ENCODE measurements around the gene ACOT8. TPM values are rescaled to one million over a fixed set of nuclear protein-coding genes. Genes with fewer than 3 reads are reported as not detected.
A peak's percentile ranks its signal among the peaks of the same experiment; 100 is the strongest.

Gene ACOT8
- total RNA-seq, 1 donor from 2014 or later, result 50.6 TPM

- Histone ChIP-seq H3K27ac (peak within 1 kb of the TSS; percentile 91), H3K4me1 (peaks cover 51% of the 10 kb centered on the region), H3K27me3 (no peaks in the 10 kb centered on the region), H3K36me3 (no peaks in the 10 kb centered on the region), H3K9me3 (no peaks in the 10 kb centered on the region), H3K4me3 (no peak within 1 kb of the TSS)
- no peak for DNase-seq (ENCODE audit: extremely low spot score in 2 of 2)
- intact Hi-C loops (cut with DNase I), result no loop called here
- no peak for TF ChIP-seq CTCF (IDR thresholded peaks at IDR 0.05)
- no peak for TF ChIP-seq POLR2A (IDR thresholded peaks at IDR 0.05)
- TF ChIP-seq POLR2AphosphoS5 (IDR thresholded peaks at IDR 0.05; ENCODE audit: insufficient read depth in 1 of 2, low read depth in 1 of 2), result no peak
Measured at GRCh38 chr20:45827030-45827652, 30.1 kb downstream of the ACOT8 start, which contains the start of gene TNNC2. TSS of gene TNNC2 (minus strand) at chr20:45827312. CDS start at chr20:45827248, 64 bp downstream.

GRCh38 chr20:45826381-45827019, 30.7 kb downstream of the ACOT8 start:
- intact Hi-C loops (cut with DNase I), result no loop called here

GRCh38 chr20:45823949-45824835, 33.0 kb downstream of the ACOT8 start:
- peak overlapping the region; percentile 54 for H3K27ac ChIP-seq
- H3K4me3 ChIP-seq, result peak overlapping the region; percentile 10 to 26
- TF ChIP-seq CTCF (IDR thresholded peaks at IDR 0.05) (peak in 1 of 3 experiments; percentile 5), POLR2A (IDR thresholded peaks at IDR 0.05) (no peak)
- H3K36me3 ChIP-seq, result no peaks in the 10 kb centered on the region
- H3K4me1 ChIP-seq, result peaks cover 47% of the 10 kb centered on the region
- intact Hi-C loops (cut with DNase I), result no loop called here
- DNase-seq (ENCODE audit: extremely low spot score in 2 of 2), result no peak
- no peaks in the 10 kb centered on the region for H3K27me3 ChIP-seq
- H3K9me3 ChIP-seq, result no peaks in the 10 kb centered on the region

More at GRCh38 chr20:45826381-45827019, 30.7 kb downstream of the ACOT8 start:
- H3K36me3 ChIP-seq, result no peaks in the 10 kb centered on the region
- no peaks in the 10 kb centered on the region for H3K27me3 ChIP-seq
- DNase-seq (ENCODE audit: extremely low spot score in 2 of 2), result no peak
- H3K4me1 ChIP-seq, result peaks cover 47% of the 10 kb centered on the region
- H3K9me3 ChIP-seq, result no peaks in the 10 kb centered on the region
- no peak for TF ChIP-seq POLR2AphosphoS5 (IDR thresholded peaks at IDR 0.05; ENCODE audit: insufficient read depth in 1 of 2, low read depth in 1 of 2)
- TF ChIP-seq CTCF (IDR thresholded peaks at IDR 0.05), result no peak
- TF ChIP-seq POLR2A (IDR thresholded peaks at IDR 0.05), result no peak
- no peak overlapping the region for H3K4me3 ChIP-seq
- H3K27ac ChIP-seq, result peak overlapping the region; percentile 91

GRCh38 chr20:45822857-45823256, 34.3 kb downstream of the ACOT8 start:
- DNase-seq (ENCODE audit: extremely low spot score in 2 of 2), result no peak
- peaks cover 40% of the 10 kb centered on the region for H3K4me1 ChIP-seq
- intact Hi-C loops (cut with DNase I), result no loop called here
- no peaks in the 10 kb centered on the region for H3K27me3 ChIP-seq
- peak overlapping the region; percentile 20 to 25 for H3K4me3 ChIP-seq
- no peaks in the 10 kb centered on the region for H3K36me3 ChIP-seq
- H3K9me3 ChIP-seq, result no peaks in the 10 kb centered on the region
- TF ChIP-seq POLR2AphosphoS5 (IDR thresholded peaks at IDR 0.05; ENCODE audit: insufficient read depth in 1 of 2, low read depth in 1 of 2), result no peak
- TF ChIP-seq POLR2A (IDR thresholded peaks at IDR 0.05), result no peak
- no peak for TF ChIP-seq CTCF (IDR thresholded peaks at IDR 0.05)
- H3K27ac ChIP-seq, result peak overlapping the region; percentile 36
